AG09309 (cell line): Measurements from ENCODE around the gene BTN3A1.

Experiments
- DNase-seq: peaks from one replicate; pipeline ENCODE4 v3.0.0-alpha.2; 2010; ENCODE audit warnings: low read depth
- H3K4me3 ChIP-seq: 2 replicates; pipeline ENCODE4 v1.5.1; 2011; ENCODE audit warnings: mild to moderate bottlenecking, low read depth, low read length, moderate library complexity; ENCODE audit not compliant: control insufficient read depth
- CTCF ChIP-seq: IDR thresholded peaks from 2 replicates; pipeline ENCODE4 v1.5.1; 2011; ENCODE audit warnings: mild to moderate bottlenecking, low read depth, low read length, inconsistent platforms; ENCODE audit not compliant: insufficient read depth, control insufficient read depth; ENCODE audit errors: missing control alignments

The BTN3A1 gene

GRCh38 chr6:26400626-26401025, 1.4 kb upstream of the BTN3A1 start:
- H3K4me3 ChIP-seq, result no peak overlapping the region
- TF ChIP-seq CTCF, result no peak
- DNase-seq, result no peak

GRCh38 chr6:26401389-26401986, 587 bp upstream of the BTN3A1 start:
- no peak overlapping the region for H3K4me3 ChIP-seq
- no peak for TF ChIP-seq CTCF
- no peak for DNase-seq

- no peak overlapping the region for H3K4me3 ChIP-seq
- TF ChIP-seq CTCF, result no peak
- no peak for DNase-seq
Observed at GRCh38 chr6:26403893-26404292, 1.8 kb downstream of the BTN3A1 start.

GRCh38 chr6:26404546-26404945, 2.5 kb downstream of the BTN3A1 start:
- H3K4me3 ChIP-seq, result no peak overlapping the region
- DNase-seq, result no peak
- TF ChIP-seq CTCF, result no peak

GRCh38 chr6:26408828-26409730, 7.0 kb downstream of the BTN3A1 start:
- no peak for TF ChIP-seq CTCF
- no peak for DNase-seq
- H3K4me3 ChIP-seq, result no peak overlapping the region

GRCh38 chr6:26411751-26412150, 9.7 kb downstream of the BTN3A1 start:
- no peak for DNase-seq
- no peak for TF ChIP-seq CTCF
- no peak overlapping the region for H3K4me3 ChIP-seq

GRCh38 chr6:26412228-26412627, 10.2 kb downstream of the BTN3A1 start:
- TF ChIP-seq CTCF, result no peak
- no peak for DNase-seq
- no peak overlapping the region for H3K4me3 ChIP-seq
